Measurements from ENCODE around the gene PLTP.
"Not testable (repeated sequence)": the region's sequence is repeated elsewhere in the genome, so short reads cannot be mapped to it uniquely, and the experiment has no call there.

PLTP gene

GRCh38 chr20:45874104-45874481 lies 37.9 kb downstream of the PLTP start:
- not testable (repeated sequence) for H3K27ac ChIP-seq (ENCODE audit: low read depth, low read length); H3K4me3 ChIP-seq (ENCODE audit: low read depth in 1 of 2, low read length in 2 of 2); H3K4me1 ChIP-seq (ENCODE audit: control insufficient read depth in 1 of 2, insufficient read depth in 2 of 2, low read length in 2 of 2); H3K9me3 ChIP-seq (ENCODE audit: control insufficient read depth in 1 of 2, low read length in 2 of 2); H3K9ac ChIP-seq (ENCODE audit: low read depth in 1 of 2, low read length in 2 of 2); H3K27me3 ChIP-seq (ENCODE audit: control insufficient read depth in 1 of 2, insufficient read depth in 2 of 2, low read length in 2 of 2)
- H3K36me3 ChIP-seq (ENCODE audit: control insufficient read depth in 1 of 2, insufficient read depth in 2 of 2, low read length in 2 of 2): peaks cover 11 to 24% of the 10 kb centered on the region in 2 donors

- H3K9me3 ChIP-seq (ENCODE audit: control insufficient read depth in 1 of 2, low read length in 2 of 2): no peaks in the 10 kb centered on the region
- H3K36me3 ChIP-seq (ENCODE audit: control insufficient read depth in 1 of 2, insufficient read depth in 2 of 2, low read length in 2 of 2): peaks cover 10 to 22% of the 10 kb centered on the region in 2 donors
- H3K27ac ChIP-seq (ENCODE audit: low read depth, low read length): no peak overlapping the region
- no peak overlapping the region for H3K4me3 ChIP-seq (ENCODE audit: low read depth in 1 of 2, low read length in 2 of 2)
- no peak overlapping the region for H3K9ac ChIP-seq (ENCODE audit: low read depth in 1 of 2, low read length in 2 of 2)
- no peaks in the 10 kb centered on the region for H3K4me1 ChIP-seq (ENCODE audit: control insufficient read depth in 1 of 2, insufficient read depth in 2 of 2, low read length in 2 of 2)
- no peaks in the 10 kb centered on the region for H3K27me3 ChIP-seq (ENCODE audit: control insufficient read depth in 1 of 2, insufficient read depth in 2 of 2, low read length in 2 of 2)
These were observed 38.4 kb downstream of the PLTP start for GRCh38 chr20:45873409-45874103.

GRCh38 chr20:45872626-45873025 lies 39.3 kb downstream of the PLTP start:
- H3K36me3 ChIP-seq (ENCODE audit: control insufficient read depth in 1 of 2, insufficient read depth in 2 of 2, low read length in 2 of 2): peaks cover 1 to 12% of the 10 kb centered on the region in 2 donors
- no peak overlapping the region for H3K4me3 ChIP-seq (ENCODE audit: low read depth in 1 of 2, low read length in 2 of 2)
- H3K27me3 ChIP-seq (ENCODE audit: control insufficient read depth in 1 of 2, insufficient read depth in 2 of 2, low read length in 2 of 2): no peaks in the 10 kb centered on the region
- no peaks in the 10 kb centered on the region for H3K9me3 ChIP-seq (ENCODE audit: control insufficient read depth in 1 of 2, low read length in 2 of 2)
- no peak overlapping the region for H3K27ac ChIP-seq (ENCODE audit: low read depth, low read length)
- peaks cover 0 to 6% of the 10 kb centered on the region in 2 donors for H3K4me1 ChIP-seq (ENCODE audit: control insufficient read depth in 1 of 2, insufficient read depth in 2 of 2, low read length in 2 of 2)
- H3K9ac ChIP-seq (ENCODE audit: low read depth in 1 of 2, low read length in 2 of 2): no peak overlapping the region

- Histone ChIP-seq H3K9me3 (ENCODE audit: control insufficient read depth in 1 of 2, low read length in 2 of 2) (no peaks in the 10 kb centered on the region), H3K4me1 (ENCODE audit: control insufficient read depth in 1 of 2, insufficient read depth in 2 of 2, low read length in 2 of 2) (peaks cover 11 to 12% of the 10 kb centered on the region in 2 donors), H3K27ac (ENCODE audit: low read depth, low read length) (peak overlapping the region; percentile 6), H3K27me3 (ENCODE audit: control insufficient read depth in 1 of 2, insufficient read depth in 2 of 2, low read length in 2 of 2) (no peaks in the 10 kb centered on the region), H3K36me3 (ENCODE audit: control insufficient read depth in 1 of 2, insufficient read depth in 2 of 2, low read length in 2 of 2) (no peaks in the 10 kb centered on the region), H3K4me3 (ENCODE audit: low read depth in 1 of 2, low read length in 2 of 2) (no peak overlapping the region), H3K9ac (ENCODE audit: low read depth in 1 of 2, low read length in 2 of 2) (no peak overlapping the region)
These were observed 44.2 kb downstream of the PLTP start for GRCh38 chr20:45867819-45868176.

GRCh38 chr20:45867136-45867818 lies 44.7 kb downstream of the PLTP start:
- H3K9ac ChIP-seq (ENCODE audit: low read depth in 1 of 2, low read length in 2 of 2): no peak overlapping the region
- H3K27ac ChIP-seq (ENCODE audit: low read depth, low read length): peak overlapping the region; percentile 6
- peaks cover 12 to 15% of the 10 kb centered on the region in 2 donors for H3K4me1 ChIP-seq (ENCODE audit: control insufficient read depth in 1 of 2, insufficient read depth in 2 of 2, low read length in 2 of 2)
- no peaks in the 10 kb centered on the region for H3K36me3 ChIP-seq (ENCODE audit: control insufficient read depth in 1 of 2, insufficient read depth in 2 of 2, low read length in 2 of 2)
- H3K4me3 ChIP-seq (ENCODE audit: low read depth in 1 of 2, low read length in 2 of 2): no peak overlapping the region
- no peaks in the 10 kb centered on the region for H3K27me3 ChIP-seq (ENCODE audit: control insufficient read depth in 1 of 2, insufficient read depth in 2 of 2, low read length in 2 of 2)
- no peaks in the 10 kb centered on the region for H3K9me3 ChIP-seq (ENCODE audit: control insufficient read depth in 1 of 2, low read length in 2 of 2)

GRCh38 chr20:45866454-45866853 lies 45.5 kb downstream of the PLTP start:
- H3K9ac ChIP-seq (ENCODE audit: low read depth in 1 of 2, low read length in 2 of 2): no peak overlapping the region

GRCh38 chr20:45863543-45864470 lies 48.1 kb downstream of the PLTP start:
- H3K27me3 ChIP-seq (ENCODE audit: control insufficient read depth in 1 of 2, insufficient read depth in 2 of 2, low read length in 2 of 2): no peaks in the 10 kb centered on the region
- no peaks in the 10 kb centered on the region for H3K36me3 ChIP-seq (ENCODE audit: control insufficient read depth in 1 of 2, insufficient read depth in 2 of 2, low read length in 2 of 2)
- H3K4me3 ChIP-seq (ENCODE audit: low read depth in 1 of 2, low read length in 2 of 2): no peak overlapping the region
- no peaks in the 10 kb centered on the region for H3K9me3 ChIP-seq (ENCODE audit: control insufficient read depth in 1 of 2, low read length in 2 of 2)
- no peak overlapping the region for H3K9ac ChIP-seq (ENCODE audit: low read depth in 1 of 2, low read length in 2 of 2)
- no peak overlapping the region for H3K27ac ChIP-seq (ENCODE audit: low read depth, low read length)
- H3K4me1 ChIP-seq (ENCODE audit: control insufficient read depth in 1 of 2, insufficient read depth in 2 of 2, low read length in 2 of 2): peaks cover 23 to 29% of the 10 kb centered on the region in 2 donors

More at GRCh38 chr20:45866454-45866853, 45.5 kb downstream of the PLTP start:
- no peaks in the 10 kb centered on the region for H3K27me3 ChIP-seq (ENCODE audit: control insufficient read depth in 1 of 2, insufficient read depth in 2 of 2, low read length in 2 of 2)
- H3K9me3 ChIP-seq (ENCODE audit: control insufficient read depth in 1 of 2, low read length in 2 of 2): no peaks in the 10 kb centered on the region
- no peak overlapping the region for H3K4me3 ChIP-seq (ENCODE audit: low read depth in 1 of 2, low read length in 2 of 2)
- H3K4me1 ChIP-seq (ENCODE audit: control insufficient read depth in 1 of 2, insufficient read depth in 2 of 2, low read length in 2 of 2): peaks cover 12 to 15% of the 10 kb centered on the region in 2 donors
- H3K27ac ChIP-seq (ENCODE audit: low read depth, low read length): no peak overlapping the region
- no peaks in the 10 kb centered on the region for H3K36me3 ChIP-seq (ENCODE audit: control insufficient read depth in 1 of 2, insufficient read depth in 2 of 2, low read length in 2 of 2)

GRCh38 chr20:45861221-45862075 lies 50.5 kb downstream of the PLTP start:
- H3K4me1 ChIP-seq (ENCODE audit: control insufficient read depth in 1 of 2, insufficient read depth in 2 of 2, low read length in 2 of 2): peaks cover 18 to 35% of the 10 kb centered on the region in 2 donors
- H3K9ac ChIP-seq (ENCODE audit: low read depth in 1 of 2, low read length in 2 of 2): no peak overlapping the region
- H3K27ac ChIP-seq (ENCODE audit: low read depth, low read length): no peak overlapping the region
- no peaks in the 10 kb centered on the region for H3K9me3 ChIP-seq (ENCODE audit: control insufficient read depth in 1 of 2, low read length in 2 of 2)
- no peak overlapping the region for H3K4me3 ChIP-seq (ENCODE audit: low read depth in 1 of 2, low read length in 2 of 2)
- H3K27me3 ChIP-seq (ENCODE audit: control insufficient read depth in 1 of 2, insufficient read depth in 2 of 2, low read length in 2 of 2): no peaks in the 10 kb centered on the region
- H3K36me3 ChIP-seq (ENCODE audit: control insufficient read depth in 1 of 2, insufficient read depth in 2 of 2, low read length in 2 of 2): no peaks in the 10 kb centered on the region

GRCh38 chr20:45860560-45861220 lies 51.3 kb downstream of the PLTP start:
- H3K36me3 ChIP-seq (ENCODE audit: control insufficient read depth in 1 of 2, insufficient read depth in 2 of 2, low read length in 2 of 2): no peaks in the 10 kb centered on the region
- H3K4me3 ChIP-seq (ENCODE audit: low read depth in 1 of 2, low read length in 2 of 2): no peak overlapping the region
- no peak overlapping the region for H3K9ac ChIP-seq (ENCODE audit: low read depth in 1 of 2, low read length in 2 of 2)
- H3K27ac ChIP-seq (ENCODE audit: low read depth, low read length): no peak overlapping the region
- H3K27me3 ChIP-seq (ENCODE audit: control insufficient read depth in 1 of 2, insufficient read depth in 2 of 2, low read length in 2 of 2): no peaks in the 10 kb centered on the region
- peaks cover 25 to 42% of the 10 kb centered on the region in 2 donors for H3K4me1 ChIP-seq (ENCODE audit: control insufficient read depth in 1 of 2, insufficient read depth in 2 of 2, low read length in 2 of 2)
- no peaks in the 10 kb centered on the region for H3K9me3 ChIP-seq (ENCODE audit: control insufficient read depth in 1 of 2, low read length in 2 of 2)
